Activated T-helper 2 cell treated with anti-CD3 and anti-CD28 coated beads, Interferon-gamma antibody, Interleukin-2, Interleukin-4, amounts not matched to agents 10 μg/mL and 5 μg/mL and 100 μg/mL, durations not matched to agents 14 hours and 24 hours and 36 hours (primary cell): ENCODE measurements around the gene GAS7. TPM values are rescaled to one million over a fixed set of nuclear protein-coding genes. Genes with fewer than 3 reads are reported as not detected.

Experiments used
- DNase-seq: peaks from one replicate; pipeline ENCODE4 v3.0.0; 2021; ENCODE audit warnings: low spot score
- H3K27ac Mint-ChIP-seq: one replicate; pipeline ENCODE4 v1.8.0; 2021; ENCODE audit warnings: mixed read lengths
- H3K27me3 Mint-ChIP-seq: one replicate; pipeline ENCODE4 v1.8.0; 2021; ENCODE audit warnings: low read depth, mixed read lengths
- H3K36me3 Mint-ChIP-seq: one replicate; pipeline ENCODE4 v1.8.0; 2021; ENCODE audit warnings: low read depth, mixed read lengths
- H3K4me1 Mint-ChIP-seq: one replicate; pipeline ENCODE4 v1.8.0; 2021; ENCODE audit warnings: low read depth, mixed read lengths
- H3K4me3 Mint-ChIP-seq: one replicate; pipeline ENCODE4 v1.8.0; 2021; ENCODE audit warnings: low read depth, mild to moderate bottlenecking, moderate library complexity, mixed read lengths
- H3K9me3 Mint-ChIP-seq: one replicate; pipeline ENCODE4 v1.8.0; 2021; ENCODE audit warnings: mixed read lengths
- intact Hi-C: fragments of 100-400 bp; cut with micrococcal nuclease; formaldehyde crosslinking; loops from one replicate; pipeline ENCODE4 v1.15.1; 2023
- total RNA-seq: library from RNA; stranded (reverse); gene quantifications from 2 replicates; pipeline ENCODE4 v1.2.3, GENCODE V29; 2022

GAS7 gene
- total RNA-seq, 1 donor from 2014 or later, result 0.18 TPM

DNA sequence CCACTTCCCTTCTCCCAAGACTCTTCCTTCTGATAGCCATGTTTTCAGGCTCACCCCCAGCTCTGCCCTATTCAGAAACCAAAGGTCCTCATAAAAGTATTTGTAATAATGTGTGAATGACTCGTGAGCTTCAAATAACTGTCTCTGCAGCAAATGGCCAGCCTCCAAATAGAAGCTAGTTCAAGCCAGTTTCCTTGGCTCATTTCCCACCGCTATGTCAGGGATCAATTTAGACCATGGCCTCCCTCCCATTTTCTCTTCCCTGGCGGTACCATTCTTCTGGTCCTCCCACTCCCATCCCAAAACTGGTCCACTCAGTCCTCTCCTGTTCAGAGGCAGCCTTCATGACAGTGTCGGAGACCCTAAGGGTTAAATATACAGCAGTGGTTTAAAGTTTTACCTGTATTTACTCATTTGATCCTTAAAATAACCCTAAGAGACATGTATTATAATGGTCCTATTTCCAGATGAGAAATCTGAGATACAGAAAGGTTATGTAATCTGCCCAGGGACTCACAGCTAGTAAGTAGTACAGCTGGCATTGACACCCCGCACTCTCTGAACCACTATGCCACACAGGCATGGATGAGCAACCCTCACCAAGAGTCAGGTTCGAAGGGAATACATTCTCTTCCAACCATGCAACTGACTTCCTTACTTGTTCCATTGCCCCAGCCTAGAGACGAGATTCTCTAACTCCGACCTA lies 42.9 kb downstream of the GAS7 start:
- Mint-ChIP-seq H3K27ac (no peak overlapping the region), H3K9me3 (no peaks in the 10 kb centered on the region), H3K4me1 (peaks cover 4% of the 10 kb centered on the region), H3K4me3 (no peak overlapping the region), H3K27me3 (peaks cover 16% of the 10 kb centered on the region), H3K36me3 (no peaks in the 10 kb centered on the region)
- DNase-seq, result no peak
- intact Hi-C loops, result no loop called here

GRCh38 chr17:10151667-10152496 lies 46.5 kb downstream of the GAS7 start:
- Mint-ChIP-seq H3K4me1 (peaks cover 13% of the 10 kb centered on the region), H3K4me3 (no peak overlapping the region), H3K27ac (no peak overlapping the region), H3K27me3 (peaks cover 27% of the 10 kb centered on the region), H3K9me3 (peaks cover 8% of the 10 kb centered on the region), H3K36me3 (no peaks in the 10 kb centered on the region)
- no peak for DNase-seq
- intact Hi-C loops, result no loop called here

DNA sequence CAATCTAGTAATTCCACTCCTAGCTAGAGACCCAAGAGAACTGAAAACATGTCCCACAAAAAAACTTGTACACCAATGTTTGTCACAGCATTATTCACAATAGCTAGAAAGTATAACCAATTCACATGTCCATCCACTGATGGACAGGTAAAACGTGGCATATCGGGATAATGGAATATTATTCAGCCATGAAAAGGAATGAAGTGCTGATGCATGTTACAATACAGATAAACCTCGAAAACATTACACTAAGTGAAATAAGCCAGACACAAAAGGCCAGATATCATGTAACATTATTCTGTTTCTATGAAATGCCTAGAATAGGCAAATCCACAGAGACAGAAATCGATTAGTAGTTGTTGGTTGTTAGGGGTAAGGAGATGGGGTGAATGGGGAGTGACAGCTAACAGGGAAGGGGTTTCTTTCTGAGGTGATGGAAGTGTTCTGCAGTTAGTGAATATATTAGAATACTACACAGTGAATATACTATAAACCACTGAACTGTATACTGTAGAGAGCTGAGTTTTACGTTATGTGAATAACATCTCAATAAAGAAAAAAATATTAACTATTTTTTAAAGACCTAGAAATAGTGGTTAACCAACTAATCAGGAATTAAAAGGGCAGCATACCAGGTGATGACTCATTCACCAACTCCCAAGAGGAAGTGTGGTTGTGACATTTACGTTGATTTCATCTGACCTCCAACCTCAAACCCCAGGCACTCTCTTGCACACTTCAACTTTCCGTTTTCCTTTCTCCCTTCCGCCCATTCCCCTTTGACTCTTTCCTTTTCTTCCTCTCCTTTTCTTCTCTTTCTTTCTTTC lies 48.6 kb downstream of the GAS7 start:
- peaks cover 33% of the 10 kb centered on the region for H3K27me3 Mint-ChIP-seq
- H3K4me3 Mint-ChIP-seq, result no peak overlapping the region
- H3K4me1 Mint-ChIP-seq, result peaks cover 11% of the 10 kb centered on the region
- no peak for DNase-seq
- H3K9me3 Mint-ChIP-seq, result peaks cover 8% of the 10 kb centered on the region
- peak overlapping the region; percentile 8 for H3K27ac Mint-ChIP-seq
- H3K36me3 Mint-ChIP-seq, result no peaks in the 10 kb centered on the region
- intact Hi-C loops, result no loop called here

DNA sequence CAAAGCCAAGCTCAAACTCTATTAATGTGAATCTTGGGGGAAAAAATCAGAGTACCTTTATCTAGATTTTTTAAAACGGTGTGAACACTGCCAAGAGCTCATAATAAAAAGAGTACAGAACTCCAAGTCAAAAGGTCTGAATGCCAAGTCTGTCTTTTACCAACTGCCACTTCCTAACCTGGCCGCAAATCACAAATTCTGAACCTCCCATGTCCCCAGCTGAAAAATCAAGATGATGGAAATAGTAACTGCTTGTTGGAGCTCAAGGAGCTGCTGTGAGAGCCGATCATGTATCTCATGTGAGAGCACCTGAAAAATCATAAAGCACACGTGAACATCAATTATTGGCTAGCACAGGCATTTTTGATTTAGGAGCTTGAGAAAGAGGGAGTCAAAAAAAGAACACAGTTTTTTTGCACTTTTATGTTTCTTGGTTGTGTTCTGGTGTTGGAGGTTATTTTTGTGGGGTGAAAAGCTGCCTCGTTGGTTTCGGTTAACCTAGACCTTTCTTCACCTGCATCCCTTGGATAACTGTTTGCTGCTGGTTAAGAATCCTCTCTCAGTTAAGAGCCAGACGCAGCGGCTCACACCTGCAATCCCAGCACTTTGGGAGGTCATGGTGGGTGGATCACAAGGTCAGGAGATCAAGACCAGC lies 50.5 kb downstream of the GAS7 start:
- intact Hi-C loops, result no loop called here
- Mint-ChIP-seq H3K9me3 (peaks cover 8% of the 10 kb centered on the region), H3K27ac (no peak overlapping the region), H3K4me3 (no peak overlapping the region), H3K4me1 (peaks cover 11% of the 10 kb centered on the region), H3K36me3 (no peaks in the 10 kb centered on the region), H3K27me3 (peaks cover 43% of the 10 kb centered on the region)
- DNase-seq, result no peak

DNA sequence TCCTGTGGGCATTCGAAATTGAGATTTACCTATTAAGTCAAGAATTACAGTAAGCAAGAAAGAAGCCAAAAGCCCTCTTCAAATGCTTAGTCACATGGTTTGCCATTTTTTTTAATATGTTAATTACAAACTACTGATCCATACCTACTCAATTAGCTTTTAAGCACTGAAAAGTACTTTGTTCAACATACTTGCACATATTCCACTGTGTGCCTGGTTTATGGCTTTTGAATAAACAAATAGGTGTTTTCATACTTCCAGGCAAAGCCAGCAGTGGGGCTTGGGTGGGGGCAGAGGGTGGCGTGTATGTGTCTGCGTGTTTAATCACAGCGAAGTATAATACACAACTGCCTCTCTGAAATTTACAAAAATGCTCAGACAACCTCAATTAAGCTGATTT lies 51.4 kb downstream of the GAS7 start:
- Mint-ChIP-seq H3K27me3 (peaks cover 38% of the 10 kb centered on the region), H3K27ac (no peak overlapping the region), H3K4me1 (peaks cover 11% of the 10 kb centered on the region), H3K9me3 (peaks cover 8% of the 10 kb centered on the region), H3K4me3 (no peak overlapping the region), H3K36me3 (no peaks in the 10 kb centered on the region)
- DNase-seq, result no peak
- intact Hi-C loops, result no loop called here

GRCh38 chr17:10144982-10145381 lies 53.4 kb downstream of the GAS7 start:
- Mint-ChIP-seq H3K9me3 (peaks cover 5% of the 10 kb centered on the region), H3K4me3 (no peak overlapping the region), H3K36me3 (no peaks in the 10 kb centered on the region), H3K4me1 (peaks cover 6% of the 10 kb centered on the region), H3K27me3 (peaks cover 38% of the 10 kb centered on the region), H3K27ac (no peak overlapping the region)
- DNase-seq, result no peak
- intact Hi-C loops, result no loop called here

DNA sequence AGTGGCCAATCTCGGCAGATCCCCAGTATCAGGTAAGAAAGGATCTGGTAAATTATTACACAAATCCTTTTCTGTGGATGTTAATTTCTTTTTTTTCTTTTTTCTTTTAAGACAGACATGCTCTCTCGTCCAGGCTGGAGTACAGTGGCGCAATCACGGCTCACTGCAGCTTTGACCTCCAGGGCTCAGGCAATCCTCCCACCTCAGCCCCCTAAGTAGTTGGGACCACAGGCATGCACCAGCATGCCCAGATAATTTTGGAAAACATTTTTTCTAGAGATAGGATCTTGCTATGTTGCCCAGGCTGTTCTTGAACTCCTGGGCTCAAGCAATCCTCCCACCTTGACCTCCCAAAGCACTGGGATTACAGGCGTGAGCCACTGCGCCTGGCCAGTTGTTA lies 54.0 kb downstream of the GAS7 start:
- peaks cover 1% of the 10 kb centered on the region for H3K9me3 Mint-ChIP-seq
- no peak overlapping the region for H3K4me3 Mint-ChIP-seq
- peaks cover 39% of the 10 kb centered on the region for H3K27me3 Mint-ChIP-seq
- H3K4me1 Mint-ChIP-seq, result peaks cover 2% of the 10 kb centered on the region
- no peak for DNase-seq
- H3K36me3 Mint-ChIP-seq, result no peaks in the 10 kb centered on the region
- no peak overlapping the region for H3K27ac Mint-ChIP-seq
- intact Hi-C loops, result no loop called here

GRCh38 chr17:10141436-10141835 lies 57.0 kb downstream of the GAS7 start:
- Mint-ChIP-seq H3K9me3 (no peaks in the 10 kb centered on the region), H3K27ac (no peak overlapping the region), H3K4me1 (no peaks in the 10 kb centered on the region), H3K36me3 (no peaks in the 10 kb centered on the region), H3K27me3 (peaks cover 28% of the 10 kb centered on the region), H3K4me3 (no peak overlapping the region)
- no peak for DNase-seq
- intact Hi-C loops, result no loop called here

- no peak for DNase-seq
- Mint-ChIP-seq H3K4me3 (no peak overlapping the region), H3K9me3 (no peaks in the 10 kb centered on the region), H3K36me3 (no peaks in the 10 kb centered on the region), H3K27ac (no peak overlapping the region), H3K27me3 (peaks cover 12% of the 10 kb centered on the region), H3K4me1 (no peaks in the 10 kb centered on the region)
- intact Hi-C loops, result no loop called here
Observed at GRCh38 chr17:10139577-10139976, 58.8 kb downstream of the GAS7 start.

GRCh38 chr17:10136258-10136981 lies 62.0 kb downstream of the GAS7 start:
- Mint-ChIP-seq H3K4me1 (no peaks in the 10 kb centered on the region), H3K4me3 (no peak overlapping the region), H3K27ac (no peak overlapping the region), H3K27me3 (peaks cover 7% of the 10 kb centered on the region), H3K9me3 (no peaks in the 10 kb centered on the region), H3K36me3 (no peaks in the 10 kb centered on the region)
- intact Hi-C loops, result no loop called here
- no peak for DNase-seq

DNA sequence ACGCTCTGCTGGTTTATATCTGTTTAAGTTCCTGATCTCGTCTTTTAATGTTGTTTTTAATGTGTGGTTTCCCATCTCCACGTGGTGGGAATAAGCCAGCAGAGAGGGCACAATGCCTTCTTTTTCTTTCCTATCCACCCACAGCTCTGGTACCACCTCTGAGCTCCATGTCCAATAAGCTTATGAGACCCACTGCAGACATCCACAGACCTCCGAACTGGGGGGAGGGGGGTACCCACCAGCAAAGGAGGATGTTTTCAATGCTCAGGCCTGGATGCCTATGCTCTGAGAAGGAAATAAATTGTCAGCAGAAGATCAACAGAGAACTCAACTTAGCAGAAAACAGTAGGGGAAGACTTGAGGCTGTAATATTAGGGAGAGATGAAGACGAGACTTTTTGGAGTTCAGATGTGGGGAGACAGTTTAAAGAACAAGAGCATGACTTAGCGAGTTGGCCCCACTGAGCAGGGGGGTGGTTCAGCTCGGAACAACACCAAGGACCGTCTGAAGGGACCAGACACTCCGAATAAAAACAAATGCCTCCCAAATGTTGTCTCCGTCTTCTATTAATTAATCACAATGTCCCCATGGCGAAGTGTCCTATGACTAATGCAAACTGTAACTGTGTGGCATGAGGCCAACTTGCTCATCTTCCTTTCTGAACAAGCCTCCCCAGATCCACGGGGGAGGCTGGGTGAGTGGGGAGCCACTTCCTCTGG lies 62.7 kb downstream of the GAS7 start:
- intact Hi-C loops, result no loop called here
- H3K9me3 Mint-ChIP-seq, result no peaks in the 10 kb centered on the region
- peaks cover 7% of the 10 kb centered on the region for H3K27me3 Mint-ChIP-seq
- no peak for DNase-seq
- no peaks in the 10 kb centered on the region for H3K36me3 Mint-ChIP-seq
- no peak overlapping the region for H3K4me3 Mint-ChIP-seq
- H3K4me1 Mint-ChIP-seq, result no peaks in the 10 kb centered on the region
- H3K27ac Mint-ChIP-seq, result no peak overlapping the region
